OCI-LY3 (cell line): ENCODE data around the gene MTCL1.

Experiments
- H2AFZ ChIP-seq: fragments of 200-600, 300-600 bp; shearing (Covaris generic); 2 replicates; pipeline ENCODE4 v1.6.0; 2014; ENCODE audit warnings: antibody characterized with exemption, low read depth, low read length
- H3K27ac ChIP-seq: fragments of 200-600, 300-600 bp; sonication (generic); 2 replicates; pipeline ENCODE4 v1.5.1; 2014; ENCODE audit warnings: mild to moderate bottlenecking, low read length, moderate library complexity, mixed read lengths
- H3K27me3 ChIP-seq: fragments of 200-600, 300-600 bp; sonication (generic); 2 replicates; pipeline ENCODE4 v1.6.1; 2014; ENCODE audit warnings: low read depth, low read length, mixed read lengths
- H3K36me3 ChIP-seq: fragments of 200-600, 300-600 bp; sonication (generic); replicated peaks from 2 replicates; pipeline ENCODE3; 2014; ENCODE audit warnings: low read depth, low read length, mixed read lengths
- H3K4me1 ChIP-seq: fragments of 300-600, 200-600 bp; sonication (generic); 2 replicates; pipeline ENCODE4 v1.6.1; 2014; ENCODE audit warnings: low read length, mixed read lengths
- H3K4me2 ChIP-seq: fragments of 200-600, 300-600 bp; sonication (generic); 2 replicates; pipeline ENCODE4 v1.6.1; 2014; ENCODE audit warnings: low read length, mixed read lengths
- H3K4me3 ChIP-seq: fragments of 300-600, 200-600 bp; sonication (generic); 2 replicates; pipeline ENCODE4 v1.5.1; 2014; ENCODE audit warnings: antibody characterized with exemption, mild to moderate bottlenecking, low read length, moderate library complexity
- H3K79me2 ChIP-seq: fragments of 300-600, 200-600 bp; shearing (Covaris generic); 2 replicates; pipeline ENCODE4 v1.6.1; 2014; ENCODE audit warnings: mild to moderate bottlenecking, low read length, mixed read lengths
- H3K9ac ChIP-seq: fragments of 300-600, 200-600 bp; shearing (Covaris generic); 2 replicates; pipeline ENCODE4 v1.6.0; 2014; ENCODE audit warnings: mild to moderate bottlenecking, low read length, moderate library complexity
- H3K9me3 ChIP-seq: fragments of 200-600, 300-600 bp; shearing (Covaris generic); 2 replicates; pipeline ENCODE4 v1.6.1; 2014; ENCODE audit warnings: low read length, mixed read lengths; ENCODE audit not compliant: insufficient read depth
- H4K20me1 ChIP-seq: fragments of 200-600, 300-600 bp; sonication (generic); 2 replicates; pipeline ENCODE4 v1.6.1; 2016; ENCODE audit warnings: low read length, mixed read lengths; ENCODE audit not compliant: insufficient read depth
- EZH2phosphoT487 ChIP-seq: fragments of 200-600 bp; shearing (Covaris generic); IDR thresholded peaks from 2 replicates; pipeline ENCODE4 v1.6.1; 2018; ENCODE audit warnings: antibody characterized with exemption, mixed run types, low read depth
- TF ChIP-seq, protein P1 (sequence below): fragments of 200-600, 300-600 bp; sonication (generic); IDR thresholded peaks from 2 replicates; pipeline ENCODE4 v1.5.1; 2014; ENCODE audit warnings: antibody characterized with exemption, low read length, low read depth

The MTCL1 gene

GRCh38 chr18:8812631-8813030 lies 107.3 kb downstream of the MTCL1 start:
- Histone ChIP-seq H3K79me2 (no peaks in the 10 kb centered on the region), H3K4me2 (no peak overlapping the region), H3K27ac (no peak overlapping the region), H3K27me3 (no peaks in the 10 kb centered on the region), H3K4me3 (no peak overlapping the region), H3K4me1 (peaks cover 12% of the 10 kb centered on the region), H4K20me1 (no peaks in the 10 kb centered on the region), H3K36me3 (peaks cover 23% of the 10 kb centered on the region), H3K9ac (no peak overlapping the region), H2AFZ (no peak overlapping the region), H3K9me3 (no peaks in the 10 kb centered on the region)
- TF ChIP-seq, protein P1, sequence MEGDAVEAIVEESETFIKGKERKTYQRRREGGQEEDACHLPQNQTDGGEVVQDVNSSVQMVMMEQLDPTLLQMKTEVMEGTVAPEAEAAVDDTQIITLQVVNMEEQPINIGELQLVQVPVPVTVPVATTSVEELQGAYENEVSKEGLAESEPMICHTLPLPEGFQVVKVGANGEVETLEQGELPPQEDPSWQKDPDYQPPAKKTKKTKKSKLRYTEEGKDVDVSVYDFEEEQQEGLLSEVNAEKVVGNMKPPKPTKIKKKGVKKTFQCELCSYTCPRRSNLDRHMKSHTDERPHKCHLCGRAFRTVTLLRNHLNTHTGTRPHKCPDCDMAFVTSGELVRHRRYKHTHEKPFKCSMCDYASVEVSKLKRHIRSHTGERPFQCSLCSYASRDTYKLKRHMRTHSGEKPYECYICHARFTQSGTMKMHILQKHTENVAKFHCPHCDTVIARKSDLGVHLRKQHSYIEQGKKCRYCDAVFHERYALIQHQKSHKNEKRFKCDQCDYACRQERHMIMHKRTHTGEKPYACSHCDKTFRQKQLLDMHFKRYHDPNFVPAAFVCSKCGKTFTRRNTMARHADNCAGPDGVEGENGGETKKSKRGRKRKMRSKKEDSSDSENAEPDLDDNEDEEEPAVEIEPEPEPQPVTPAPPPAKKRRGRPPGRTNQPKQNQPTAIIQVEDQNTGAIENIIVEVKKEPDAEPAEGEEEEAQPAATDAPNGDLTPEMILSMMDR: no peak
- no peak for TF ChIP-seq EZH2phosphoT487

DNA sequence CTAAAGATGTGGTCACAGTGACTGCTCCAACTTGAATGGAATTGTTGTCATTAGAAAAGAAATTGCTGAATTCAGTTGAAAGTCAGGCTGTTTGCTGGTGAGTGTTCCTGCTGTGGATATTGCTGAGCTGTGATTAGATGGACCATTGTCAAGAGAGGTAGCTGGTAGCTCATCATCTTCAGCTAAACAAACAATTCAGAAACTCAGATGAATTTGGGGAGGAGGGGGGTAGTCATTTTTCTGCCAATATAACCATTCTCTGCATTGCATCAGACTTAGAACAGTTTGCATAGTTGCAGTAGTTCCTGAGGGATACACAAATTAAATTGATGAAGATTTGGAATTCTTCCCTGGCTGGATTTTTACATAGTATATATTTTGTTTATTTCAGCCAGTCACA lies 108.3 kb downstream of the MTCL1 start:
- Histone ChIP-seq H3K4me2 (no peak overlapping the region), H3K27ac (no peak overlapping the region)
- TF ChIP-seq, protein P1: no peak
- no peak for TF ChIP-seq EZH2phosphoT487

GRCh38 chr18:8814206-8814605 lies 108.8 kb downstream of the MTCL1 start:
- no peaks in the 10 kb centered on the region for H4K20me1 ChIP-seq
- H3K36me3 ChIP-seq: peaks cover 26% of the 10 kb centered on the region
- TF ChIP-seq, protein P1: no peak
- no peak for TF ChIP-seq EZH2phosphoT487

More for the DNA sequence above, 108.3 kb downstream of the MTCL1 start:
- Histone ChIP-seq H3K79me2 (no peaks in the 10 kb centered on the region), H2AFZ (no peak overlapping the region), H3K4me1 (peaks cover 21% of the 10 kb centered on the region), H3K9ac (no peak overlapping the region), H3K4me3 (no peak overlapping the region), H3K36me3 (peaks cover 23% of the 10 kb centered on the region), H4K20me1 (no peaks in the 10 kb centered on the region), H3K27me3 (no peaks in the 10 kb centered on the region), H3K9me3 (no peaks in the 10 kb centered on the region)

GRCh38 chr18:8816220-8816619 lies 110.9 kb downstream of the MTCL1 start:
- Histone ChIP-seq H3K27ac (no peak overlapping the region; the same call in 1 of the 2 replicates), H3K9ac (no peak overlapping the region), H3K9me3 (no peaks in the 10 kb centered on the region), H3K4me3 (no peak overlapping the region), H3K79me2 (no peaks in the 10 kb centered on the region), H2AFZ (no peak overlapping the region), H4K20me1 (no peaks in the 10 kb centered on the region), H3K4me1 (peaks cover 34% of the 10 kb centered on the region), H3K36me3 (peaks cover 35% of the 10 kb centered on the region), H3K27me3 (no peaks in the 10 kb centered on the region), H3K4me2 (no peak overlapping the region)
- no peak for TF ChIP-seq EZH2phosphoT487
- TF ChIP-seq, protein P1: no peak

More at GRCh38 chr18:8814206-8814605, 108.8 kb downstream of the MTCL1 start:
- Histone ChIP-seq H2AFZ (no peak overlapping the region), H3K27me3 (no peaks in the 10 kb centered on the region), H3K4me2 (no peak overlapping the region), H3K27ac (no peak overlapping the region), H3K79me2 (no peaks in the 10 kb centered on the region), H3K4me1 (peaks cover 27% of the 10 kb centered on the region), H3K9me3 (no peaks in the 10 kb centered on the region), H3K4me3 (no peak overlapping the region), H3K9ac (no peak overlapping the region)
